Activated T-helper 1 cell treated with anti-CD3 and anti-CD28 coated beads, Interleukin-12 subunit alpha, Interleukin-12 subunit beta, Interleukin-2, Interleukin-4 antibody, amounts not matched to agents 30 ng/mL and 10 ng/mL and 1 ng/mL, durations not matched to agents 14 hours and 24 hours and 36 hours (primary cell): ENCODE results near the gene GNA14. TPM values are rescaled to one million over a fixed set of nuclear protein-coding genes. Genes with fewer than 3 reads are reported as not detected.
"Not testable (repeated sequence)": the region's sequence is repeated elsewhere in the genome, so short reads cannot be mapped to it uniquely, and the experiment has no call there.

Experiments
- DNase-seq: peaks from one replicate; pipeline ENCODE4 v3.0.0; 2021; ENCODE audit warnings: low spot score
- H3K27ac Mint-ChIP-seq: one replicate; pipeline ENCODE4 v1.8.0; 2021; ENCODE audit warnings: mild to moderate bottlenecking, mixed read lengths
- H3K27me3 Mint-ChIP-seq: one replicate; pipeline ENCODE4 v1.8.0; 2022; ENCODE audit warnings: mild to moderate bottlenecking, moderate library complexity, mixed read lengths; ENCODE audit not compliant: insufficient read depth
- H3K36me3 Mint-ChIP-seq: one replicate; pipeline ENCODE4 v1.8.0; 2021; ENCODE audit warnings: low read depth, mixed read lengths
- H3K4me1 Mint-ChIP-seq: one replicate; pipeline ENCODE4 v1.8.0; 2021; ENCODE audit warnings: low read depth, mixed read lengths
- H3K4me3 Mint-ChIP-seq: one replicate; pipeline ENCODE4 v1.8.0; 2021; ENCODE audit warnings: mild to moderate bottlenecking, moderate library complexity, mixed read lengths
- H3K9me3 Mint-ChIP-seq: one replicate; pipeline ENCODE4 v1.8.0; 2021; ENCODE audit warnings: mixed read lengths
- intact Hi-C: fragments of 100-400 bp; cut with micrococcal nuclease; formaldehyde crosslinking; loops from one replicate; pipeline ENCODE4 v1.15.1; 2024
- total RNA-seq: library from RNA; stranded (reverse); gene quantifications from 2 replicates; pipeline ENCODE4 v1.2.3, GENCODE V29; 2022

Gene GNA14
- total RNA-seq, 1 donor from 2014 or later: not detected

GRCh38 chr9:77593528-77593927, 54.6 kb downstream of the GNA14 start:
- H3K36me3 Mint-ChIP-seq: no peaks in the 10 kb centered on the region
- H3K27ac Mint-ChIP-seq: no peak overlapping the region
- peaks cover 8% of the 10 kb centered on the region for H3K27me3 Mint-ChIP-seq
- H3K4me1 Mint-ChIP-seq: no peaks in the 10 kb centered on the region
- H3K4me3 Mint-ChIP-seq: no peak overlapping the region
- no peaks in the 10 kb centered on the region for H3K9me3 Mint-ChIP-seq
- intact Hi-C loops: no loop called here
- no peak for DNase-seq

GRCh38 chr9:77592476-77592875, 55.6 kb downstream of the GNA14 start:
- Mint-ChIP-seq H3K9me3 (no peaks in the 10 kb centered on the region), H3K27me3 (peaks cover 8% of the 10 kb centered on the region), H3K27ac (no peak overlapping the region), H3K4me1 (peaks cover 5% of the 10 kb centered on the region), H3K36me3 (no peaks in the 10 kb centered on the region), H3K4me3 (no peak overlapping the region)
- intact Hi-C loops: no loop called here
- no peak for DNase-seq

- DNase-seq: no peak
- Mint-ChIP-seq H3K9me3 (no peaks in the 10 kb centered on the region), H3K27ac (no peak overlapping the region), H3K4me3 (no peak overlapping the region), H3K36me3 (no peaks in the 10 kb centered on the region), H3K27me3 (peaks cover 12% of the 10 kb centered on the region), H3K4me1 (peaks cover 5% of the 10 kb centered on the region)
- intact Hi-C loops: no loop called here
Observed at GRCh38 chr9:77589046-77589795, 58.9 kb downstream of the GNA14 start.

GRCh38 chr9:77588271-77588937, 59.7 kb downstream of the GNA14 start:
- intact Hi-C loops: no loop called here
- Mint-ChIP-seq H3K27ac (no peak overlapping the region), H3K36me3 (no peaks in the 10 kb centered on the region), H3K4me3 (no peak overlapping the region), H3K4me1 (peaks cover 5% of the 10 kb centered on the region), H3K9me3 (no peaks in the 10 kb centered on the region), H3K27me3 (peaks cover 10% of the 10 kb centered on the region)
- DNase-seq: no peak

GRCh38 chr9:77587851-77588250, 60.3 kb downstream of the GNA14 start:
- peaks cover 10% of the 10 kb centered on the region for H3K27me3 Mint-ChIP-seq
- H3K27ac Mint-ChIP-seq: no peak overlapping the region
- no peak for DNase-seq
- H3K4me1 Mint-ChIP-seq: peaks cover 5% of the 10 kb centered on the region
- no peaks in the 10 kb centered on the region for H3K36me3 Mint-ChIP-seq
- no peak overlapping the region for H3K4me3 Mint-ChIP-seq
- intact Hi-C loops: no loop called here
- H3K9me3 Mint-ChIP-seq: no peaks in the 10 kb centered on the region

GRCh38 chr9:77587042-77587441, 61.1 kb downstream of the GNA14 start:
- no peak overlapping the region for H3K27ac Mint-ChIP-seq
- H3K9me3 Mint-ChIP-seq: no peaks in the 10 kb centered on the region
- DNase-seq: no peak
- intact Hi-C loops: no loop called here
- H3K4me1 Mint-ChIP-seq: peaks cover 5% of the 10 kb centered on the region
- H3K36me3 Mint-ChIP-seq: no peaks in the 10 kb centered on the region
- H3K4me3 Mint-ChIP-seq: no peak overlapping the region
- H3K27me3 Mint-ChIP-seq: peaks cover 10% of the 10 kb centered on the region

- intact Hi-C loops: no loop called here
- H3K4me1 Mint-ChIP-seq: peaks cover 5% of the 10 kb centered on the region
- H3K36me3 Mint-ChIP-seq: no peaks in the 10 kb centered on the region
- no peak overlapping the region for H3K27ac Mint-ChIP-seq
- peaks cover 10% of the 10 kb centered on the region for H3K27me3 Mint-ChIP-seq
- H3K9me3 Mint-ChIP-seq: no peaks in the 10 kb centered on the region
- no peak for DNase-seq
- no peak overlapping the region for H3K4me3 Mint-ChIP-seq
Observed at GRCh38 chr9:77586591-77586990, 61.5 kb downstream of the GNA14 start.

GRCh38 chr9:77585335-77585786, 62.8 kb downstream of the GNA14 start:
- H3K27ac Mint-ChIP-seq: no peak overlapping the region
- no peaks in the 10 kb centered on the region for H3K36me3 Mint-ChIP-seq
- intact Hi-C loops: no loop called here
- H3K27me3 Mint-ChIP-seq: peaks cover 10% of the 10 kb centered on the region
- DNase-seq: no peak
- no peak overlapping the region for H3K4me3 Mint-ChIP-seq
- peaks cover 3% of the 10 kb centered on the region for H3K9me3 Mint-ChIP-seq
- H3K4me1 Mint-ChIP-seq: peaks cover 5% of the 10 kb centered on the region

GRCh38 chr9:77584927-77585326, 63.2 kb downstream of the GNA14 start:
- H3K27ac Mint-ChIP-seq, H3K4me3 Mint-ChIP-seq, intact Hi-C loops, DNase-seq, H3K36me3 Mint-ChIP-seq, H3K9me3 Mint-ChIP-seq, H3K4me1 Mint-ChIP-seq, H3K27me3 Mint-ChIP-seq: not testable (repeated sequence)

- H3K27me3 Mint-ChIP-seq: peaks cover 6% of the 10 kb centered on the region
- no peak overlapping the region for H3K4me3 Mint-ChIP-seq
- H3K36me3 Mint-ChIP-seq: no peaks in the 10 kb centered on the region
- peaks cover 1% of the 10 kb centered on the region for H3K4me1 Mint-ChIP-seq
- intact Hi-C loops: no loop called here
- H3K27ac Mint-ChIP-seq: no peak overlapping the region
- peaks cover 3% of the 10 kb centered on the region for H3K9me3 Mint-ChIP-seq
- no peak for DNase-seq
Observed at GRCh38 chr9:77582961-77583576, 65.1 kb downstream of the GNA14 start.

- Mint-ChIP-seq H3K9me3 (peaks cover 3% of the 10 kb centered on the region), H3K36me3 (no peaks in the 10 kb centered on the region), H3K4me1 (no peaks in the 10 kb centered on the region), H3K4me3 (no peak overlapping the region), H3K27me3 (peaks cover 6% of the 10 kb centered on the region), H3K27ac (no peak overlapping the region)
- intact Hi-C loops: no loop called here
- DNase-seq: no peak
Observed at GRCh38 chr9:77582525-77582924, 65.6 kb downstream of the GNA14 start.

- H3K36me3 Mint-ChIP-seq: no peaks in the 10 kb centered on the region
- no peaks in the 10 kb centered on the region for H3K4me1 Mint-ChIP-seq
- H3K27ac Mint-ChIP-seq: no peak overlapping the region
- no peak overlapping the region for H3K4me3 Mint-ChIP-seq
- no peaks in the 10 kb centered on the region for H3K27me3 Mint-ChIP-seq
- intact Hi-C loops: no loop called here
- H3K9me3 Mint-ChIP-seq: peaks cover 3% of the 10 kb centered on the region
- no peak for DNase-seq
Observed at GRCh38 chr9:77575785-77576184, 72.3 kb downstream of the GNA14 start.

- H3K27ac Mint-ChIP-seq: no peak overlapping the region
- no peak for DNase-seq
- H3K4me3 Mint-ChIP-seq: no peak overlapping the region
- H3K27me3 Mint-ChIP-seq: no peaks in the 10 kb centered on the region
- no peaks in the 10 kb centered on the region for H3K4me1 Mint-ChIP-seq
- no peaks in the 10 kb centered on the region for H3K9me3 Mint-ChIP-seq
- intact Hi-C loops: no loop called here
- no peaks in the 10 kb centered on the region for H3K36me3 Mint-ChIP-seq
Observed at GRCh38 chr9:77569335-77569734, 78.8 kb downstream of the GNA14 start.
